CD4-positive, alpha-beta T cell treated with Interleukin-1 beta for 1 hour (primary cell): ENCODE measurements around the gene ITGA1.

ENCODE experiments used
- DNase-seq, 2 donors: peaks; one replicate each; pipeline ENCODE4 v3.0.0-alpha.2; 2020 to 2022

Gene ITGA1

GRCh38 chr5:52981507-52981906 lies 193.8 kb downstream of the ITGA1 start:
- DNase-seq, result no peak

GRCh38 chr5:52983731-52984636 lies 196.3 kb downstream of the ITGA1 start:
- DNase-seq, result no peak

- no peak for DNase-seq
These were observed 197.6 kb downstream of the ITGA1 start for GRCh38 chr5:52985306-52985705.

GRCh38 chr5:52987711-52988331 lies 200.1 kb downstream of the ITGA1 start:
- DNase-seq, result no peak

GRCh38 chr5:52988335-52989024 lies 200.8 kb downstream of the ITGA1 start:
- DNase-seq, result no peak

GRCh38 chr5:52989025-52989780 lies 201.5 kb downstream of the ITGA1 start, which contains the start of gene ITGA2:
TSS of gene ITGA2 (plus strand) at chr5:52989352. CDS start at chr5:52989469, 117 bp downstream.
- peak in 1 of 2 donors; percentile 8 for DNase-seq

- DNase-seq, result peak in 1 of 2 donors; percentile 33
These were observed 202.2 kb downstream of the ITGA1 start for GRCh38 chr5:52989781-52990527.

- DNase-seq, result no peak
These were observed 202.8 kb downstream of the ITGA1 start for GRCh38 chr5:52990528-52990925.

- DNase-seq, result no peak
These were observed 205.7 kb downstream of the ITGA1 start for GRCh38 chr5:52993367-52993766.

GRCh38 chr5:52994266-52994665 lies 206.6 kb downstream of the ITGA1 start:
- DNase-seq, result no peak

GRCh38 chr5:52995095-52995494 lies 207.4 kb downstream of the ITGA1 start:
- no peak for DNase-seq

GRCh38 chr5:52995914-52996313 lies 208.2 kb downstream of the ITGA1 start:
- DNase-seq, result no peak

GRCh38 chr5:52996979-52997378 lies 209.3 kb downstream of the ITGA1 start:
- no peak for DNase-seq

- no peak for DNase-seq
These were observed 209.7 kb downstream of the ITGA1 start for GRCh38 chr5:52997424-52997823.

GRCh38 chr5:52998552-52999313 lies 211.0 kb downstream of the ITGA1 start:
- no peak for DNase-seq

GRCh38 chr5:52999344-52999949 lies 211.7 kb downstream of the ITGA1 start:
- no peak for DNase-seq

GRCh38 chr5:53001541-53001940 lies 213.8 kb downstream of the ITGA1 start:
- DNase-seq, result no peak

GRCh38 chr5:53002491-53002890 lies 214.8 kb downstream of the ITGA1 start:
- no peak for DNase-seq

- no peak for DNase-seq
These were observed 215.4 kb downstream of the ITGA1 start for GRCh38 chr5:53003144-53003543.
